ENCODE results near the gene C17orf107. TPM values are rescaled to one million over a fixed set of nuclear protein-coding genes. Genes with fewer than 3 reads are reported as not detected.

C17orf107 gene
- under 1 TPM in 1 of 2 donors, not detected in 1; 0.69 TPM for total RNA-seq

GRCh38 chr17:4899341-4900230, at the start of gene C17orf107:
TSS of gene C17orf107 (plus strand) at chr17:4899536. CDS start at chr17:4899763, 227 bp downstream.

GRCh38 chr17:4903051-4903818, 3.9 kb downstream of the C17orf107 start, which contains the start of gene CHRNE:
TSS of gene CHRNE (minus strand) at chr17:4903098. CDS start at chr17:4903063, 35 bp downstream.

GRCh38 chr17:4931963-4932362, 32.6 kb downstream of the C17orf107 start, which contains the start of gene GP1BA:
TSS of gene GP1BA (plus strand) at chr17:4932277. CDS start at chr17:4932605, 328 bp downstream.

GRCh38 chr17:4939796-4940554, 40.6 kb downstream of the C17orf107 start, which contains the start of the genes RNF167 and SLC25A11:
TSS of gene RNF167 (plus strand) at chr17:4940268. CDS start at chr17:4940910, 642 bp downstream.
TSS of gene SLC25A11 (minus strand) at chr17:4940046. CDS start at chr17:4939910, 136 bp downstream.

GRCh38 chr17:4948166-4948930, 49.0 kb downstream of the C17orf107 start, which contains the start of gene PFN1:
TSS of gene PFN1 (minus strand) at chr17:4948530. CDS start at chr17:4948394, 136 bp downstream.

GRCh38 chr17:4950746-4951204, 51.4 kb downstream of the C17orf107 start, which contains the start of gene ENO3:
TSS of gene ENO3 (plus strand) at chr17:4951119. CDS start at chr17:4951830, 711 bp downstream.

Other genes with a start within 250 kb of the C17orf107 start
- 10 to 100 TPM; 24.4 to 31.6 TPM for gene PELP1, start 195.4 kb upstream of the C17orf107 start, total RNA-seq
- 1 to 10 TPM; 8.3 to 9.7 TPM for gene ARRB2, start 188.9 kb upstream of the C17orf107 start, total RNA-seq
- gene MED11, start 168.1 kb upstream of the C17orf107 start, total RNA-seq = 10 to 100 TPM; 17.0 to 18.2 TPM
- under 1 TPM; under 0.01 to 0.69 TPM for gene ZMYND15, start 159.7 kb upstream of the C17orf107 start, total RNA-seq
- gene CXCL16, start 159.6 kb upstream of the C17orf107 start, total RNA-seq = 1 to 10 TPM; 1.7 to 6.5 TPM
- not detected for gene TM4SF5, start 127.7 kb upstream of the C17orf107 start, total RNA-seq
- not detected for gene VMO1, start 113.2 kb upstream of the C17orf107 start, total RNA-seq
- gene GLTPD2, start 110.6 kb upstream of the C17orf107 start, total RNA-seq = not detected
- gene PSMB6, start 103.4 kb upstream of the C17orf107 start, total RNA-seq = 100 to 1,000 TPM; 137 to 165 TPM
- 10 to 100 TPM in 1 of 2 donors, 1 to 10 TPM in 1; 8.9 to 10.3 TPM for gene PLD2, start 92.4 kb upstream of the C17orf107 start, total RNA-seq
- 10 to 100 TPM; 37.6 to 40.6 TPM for gene MINK1, start 66.2 kb upstream of the C17orf107 start, total RNA-seq
- gene CHRNE, start 3.6 kb downstream of the C17orf107 start, total RNA-seq = under 1 TPM in 1 of 2 donors, not detected in 1; 0.69 TPM
- not detected for gene GP1BA, start 32.7 kb downstream of the C17orf107 start, total RNA-seq
- gene SLC25A11, start 40.5 kb downstream of the C17orf107 start, total RNA-seq = 100 to 1,000 TPM in 1 of 2 donors, 10 to 100 TPM in 1; 92.9 to 111 TPM
- gene RNF167, start 40.7 kb downstream of the C17orf107 start, total RNA-seq = 10 to 100 TPM; 32.0 to 42.0 TPM
- gene PFN1, start 49.0 kb downstream of the C17orf107 start, total RNA-seq = 100 to 1,000 TPM; 444 to 707 TPM
- 1 to 10 TPM; 2.7 to 5.5 TPM for gene ENO3, start 51.6 kb downstream of the C17orf107 start, total RNA-seq
- 10 to 100 TPM; 22.4 to 30.0 TPM for gene SPAG7, start 68.3 kb downstream of the C17orf107 start, total RNA-seq
- 10 to 100 TPM in 1 of 2 donors, 1 to 10 TPM in 1; 9.0 to 20.0 TPM for gene CAMTA2, start 88.1 kb downstream of the C17orf107 start, total RNA-seq
- under 1 TPM; under 0.01 to 0.69 TPM for gene INCA1, start 98.0 kb downstream of the C17orf107 start, total RNA-seq
- 10 to 100 TPM; 25.1 to 29.6 TPM for gene KIF1C, start 98.4 kb downstream of the C17orf107 start, total RNA-seq
- not detected for gene SLC52A1, start 135.9 kb downstream of the C17orf107 start, total RNA-seq
- 1 to 10 TPM in 1 of 2 donors, under 1 TPM in 1; 0.67 to 1.7 TPM for gene ZFP3, start 178.9 kb downstream of the C17orf107 start, total RNA-seq
- 1 to 10 TPM; 5.2 to 8.7 TPM for gene ZNF232, start 212.3 kb downstream of the C17orf107 start, total RNA-seq
- not detected for gene USP6, start 216.5 kb downstream of the C17orf107 start, total RNA-seq